H9 (cell line): ENCODE measurements around the gene E2F7. TPM values are rescaled to one million over a fixed set of nuclear protein-coding genes. Genes with fewer than 3 reads are reported as not detected.
"Not testable (repeated sequence)": the region's sequence is repeated elsewhere in the genome, so short reads cannot be mapped to it uniquely, and the experiment has no call there.

Experiments used
- DNase-seq: peaks from one replicate; pipeline ENCODE4 v3.0.0-alpha.2; 2017
- H2AFZ ChIP-seq: one replicate; pipeline ENCODE4 v1.6.1; 2013; ENCODE audit warnings: mild to moderate bottlenecking, low read length, control low read depth, moderate library complexity
- H2AK5ac ChIP-seq: 2 replicates; pipeline ENCODE4 v1.6.1; 2013; ENCODE audit warnings: low read length, control low read depth, mixed read lengths; ENCODE audit not compliant: insufficient read length
- H2BK120ac ChIP-seq: one replicate; pipeline ENCODE4 v1.6.1; 2013; ENCODE audit warnings: low read depth, mild to moderate bottlenecking, low read length, control low read depth, inconsistent platforms; ENCODE audit not compliant: poor library complexity, severe bottlenecking
- H2BK12ac ChIP-seq: 2 replicates; pipeline ENCODE4 v1.6.1; 2013; ENCODE audit warnings: low read length, control low read depth, mixed read lengths, low read depth; ENCODE audit not compliant: insufficient read length
- H2BK15ac ChIP-seq: 2 replicates; pipeline ENCODE4 v1.6.1; 2013; ENCODE audit warnings: low read depth, low read length, control low read depth
- H2BK20ac ChIP-seq: one replicate; pipeline ENCODE4 v1.6.1; 2013; ENCODE audit warnings: low read depth, mild to moderate bottlenecking, low read length, control low read depth, inconsistent platforms; ENCODE audit not compliant: poor library complexity, severe bottlenecking
- H2BK5ac ChIP-seq: 2 replicates; pipeline ENCODE4 v1.6.1; 2013; ENCODE audit warnings: low read length, control low read depth, mixed read lengths; ENCODE audit not compliant: insufficient read length
- H3K14ac ChIP-seq: 2 replicates; pipeline ENCODE4 v1.6.1; 2013; ENCODE audit warnings: low read length, control low read depth; ENCODE audit not compliant: insufficient read depth
- H3K18ac ChIP-seq: 2 replicates; pipeline ENCODE4 v1.6.1; 2013; ENCODE audit warnings: low read depth, mild to moderate bottlenecking, mixed read lengths, low read length, control low read depth; ENCODE audit not compliant: insufficient read length
- H3K23ac ChIP-seq: 2 replicates; pipeline ENCODE4 v1.6.1; 2013; ENCODE audit warnings: low read length, control low read depth, mixed read lengths, low read depth; ENCODE audit not compliant: insufficient read length
- H3K23me2 ChIP-seq: 2 replicates; pipeline ENCODE4 v1.6.1; 2013; ENCODE audit warnings: low read depth, mild to moderate bottlenecking, mixed read lengths, low read length, control low read depth; ENCODE audit not compliant: insufficient read length, poor library complexity, severe bottlenecking
- H3K27ac ChIP-seq: 2 replicates; pipeline ENCODE4 v1.5.1; 2013; ENCODE audit warnings: low read length, control low read depth, mixed read lengths, low read depth; ENCODE audit not compliant: insufficient read length
- H3K27me3 ChIP-seq: 2 replicates; pipeline ENCODE4 v1.6.1; 2013; ENCODE audit warnings: low read length, control low read depth, inconsistent platforms; ENCODE audit not compliant: insufficient read depth
- H3K4ac ChIP-seq: 2 replicates; pipeline ENCODE4 v1.6.1; 2013; ENCODE audit warnings: low read depth, mild to moderate bottlenecking, control low read depth, inconsistent platforms, low read length, moderate library complexity
- H3K4me1 ChIP-seq: 2 replicates; pipeline ENCODE4 v1.6.1; 2013; ENCODE audit warnings: low read length, control low read depth, inconsistent platforms; ENCODE audit not compliant: insufficient read depth
- H3K4me2 ChIP-seq: 2 replicates; pipeline ENCODE4 v1.6.1; 2013; ENCODE audit warnings: low read length, control low read depth, mixed read lengths; ENCODE audit not compliant: insufficient read length, insufficient read depth
- H3K56ac ChIP-seq: 2 replicates; pipeline ENCODE4 v1.6.1; 2013; ENCODE audit warnings: low read depth, mild to moderate bottlenecking, mixed read lengths, low read length, control low read depth; ENCODE audit not compliant: insufficient read length
- H3K79me1 ChIP-seq: 2 replicates; pipeline ENCODE4 v1.6.1; 2013; ENCODE audit warnings: low read depth, mild to moderate bottlenecking, moderate library complexity, low read length, control low read depth, inconsistent platforms; ENCODE audit not compliant: insufficient read depth, poor library complexity, severe bottlenecking
- H3K79me2 ChIP-seq: 2 replicates; pipeline ENCODE4 v1.6.1; 2013; ENCODE audit warnings: low read length, control low read depth, inconsistent platforms; ENCODE audit not compliant: insufficient read depth
- H3K9ac ChIP-seq: 2 replicates; pipeline ENCODE4 v1.6.1; 2013; ENCODE audit warnings: low read length, control low read depth, mixed read lengths; ENCODE audit not compliant: insufficient read length; ENCODE audit errors: extremely low read depth
- H3K9me3 ChIP-seq: one replicate; pipeline ENCODE4 v1.6.1; 2013; ENCODE audit warnings: low read depth, low read length, inconsistent platforms; ENCODE audit not compliant: control insufficient read depth
- H3T11ph ChIP-seq: one replicate; pipeline ENCODE4 v1.6.1; 2013; ENCODE audit warnings: mild to moderate bottlenecking, low read length, control low read depth, inconsistent platforms
- H4K20me1 ChIP-seq: one replicate; pipeline ENCODE4 v1.6.1; 2013; ENCODE audit not compliant: control insufficient read depth, insufficient read length, insufficient read depth
- H4K5ac ChIP-seq: 2 replicates; pipeline ENCODE4 v1.6.1; 2013; ENCODE audit warnings: low read depth, mild to moderate bottlenecking, mixed read lengths, low read length, control low read depth; ENCODE audit not compliant: insufficient read length
- H4K8ac ChIP-seq: replicated peaks from 2 replicates; pipeline ENCODE4 v1.6.1; 2013; ENCODE audit warnings: low read length, control low read depth, mixed read lengths, low read depth; ENCODE audit not compliant: insufficient read length
- H4K91ac ChIP-seq: 2 replicates; pipeline ENCODE4 v1.6.1; 2013; ENCODE audit warnings: low read depth, mild to moderate bottlenecking, moderate library complexity, mixed read lengths, low read length, control low read depth; ENCODE audit not compliant: insufficient read length
- H3K27ac Mint-ChIP-seq, 3 experiments: 2 replicates in 2 of 3; 3 replicates in 1 of 3; pipeline ENCODE4 v1.8.0; 2020 to 2021; ENCODE audit warnings: mixed read lengths in 3 of 3, mild to moderate bottlenecking in 1 of 3, moderate library complexity in 1 of 3
- H3K27me3 Mint-ChIP-seq: 2 replicates; pipeline ENCODE4 v1.8.0; 2021; ENCODE audit warnings: low read depth, mild to moderate bottlenecking, moderate library complexity, mixed read lengths
- H3K36me3 Mint-ChIP-seq, 3 experiments: 2 replicates in 2 of 3; 3 replicates in 1 of 3; pipeline ENCODE4 v1.8.0; 2020 to 2021; ENCODE audit warnings: low read depth in 3 of 3, mixed read lengths in 3 of 3; ENCODE audit not compliant: insufficient read depth in 1 of 3
- H3K4me1 Mint-ChIP-seq, 2 experiments: 2 replicates each; pipeline ENCODE4 v1.8.0; 2020; ENCODE audit warnings: mixed read lengths in 2 of 2
- H3K4me3 Mint-ChIP-seq, 2 experiments: 2 replicates in 1 of 2; 3 replicates in 1 of 2; pipeline ENCODE4 v1.8.0; 2020 to 2021; ENCODE audit warnings: mild to moderate bottlenecking in 2 of 2, mixed read lengths in 2 of 2, moderate library complexity in 1 of 2
- H3K9me3 Mint-ChIP-seq, 2 experiments: 2 replicates in 1 of 2; 3 replicates in 1 of 2; pipeline ENCODE4 v1.8.0; 2020; ENCODE audit warnings: mild to moderate bottlenecking in 2 of 2, mixed read lengths in 2 of 2, moderate library complexity in 1 of 2
- CTCF ChIP-seq: fragments of 200-600 bp; sonication (generic); conservative IDR thresholded peaks from 3 replicates; pipeline ENCODE4 v1.8.0; 2021; ENCODE audit warnings: antibody characterized with exemption, mild to moderate bottlenecking
- WGBS: extraction: QIAGEN DNeasy Blood & Tissue Kit; methylation state at CpG from one replicate; pipeline ENCODE4 v1.1.7; 2013; ENCODE audit warnings: missing lambda C conversion rate, low lambda C conversion rate, mixed read lengths; ENCODE audit not compliant: insufficient read length; ENCODE audit errors: extremely low coverage; 5-methylcytosine and 5-hydroxymethylcytosine counted together
- total RNA-seq: library from RNA; stranded (reverse); gene quantifications from 2 replicates; pipeline ENCODE4 v1.2.1, GENCODE V29; 2021

The E2F7 gene
- total RNA-seq, 1 experiment from 2014 or later: 24.5 TPM

- Mint-ChIP-seq H3K36me3 (peaks cover 0 to 2% (median 0%) of the 10 kb centered on the region in 3 experiments; a peak in 4 of 7 replicates), H3K27me3 (no peaks in the 10 kb centered on the region), H3K9me3 (peaks cover 2 to 3% of the 10 kb centered on the region in 2 experiments; a peak in 2 of 5 replicates), H3K4me1 (no peaks in the 10 kb centered on the region), H3K27ac (no peak overlapping the region), H3K4me3 (no peak overlapping the region)
- no peaks in the 10 kb centered on the region for H3K9me3 ChIP-seq
- no peak overlapping the region for H2BK5ac ChIP-seq
- TF ChIP-seq CTCF: no peak
- DNase-seq: no peak
- H3K79me2 ChIP-seq: no peaks in the 10 kb centered on the region
- no peaks in the 10 kb centered on the region for H3K79me1 ChIP-seq
- H2BK15ac ChIP-seq: no peak overlapping the region
- no peak overlapping the region for H3K27ac ChIP-seq
- no peaks in the 10 kb centered on the region for H3K23me2 ChIP-seq
- H3K23ac ChIP-seq: no peak overlapping the region
- H2AK5ac ChIP-seq: no peak overlapping the region
- no peak overlapping the region for H3K4ac ChIP-seq
- H4K8ac ChIP-seq: no peak overlapping the region
- no peak overlapping the region for H3K18ac ChIP-seq
- H3K4me1 ChIP-seq: no peaks in the 10 kb centered on the region
- no peak overlapping the region for H4K5ac ChIP-seq
- H3K56ac ChIP-seq: no peak overlapping the region
- no peak overlapping the region for H3T11ph ChIP-seq
- no peak overlapping the region for H3K9ac ChIP-seq
- no peak overlapping the region for H3K4me2 ChIP-seq
- no peak overlapping the region for H3K14ac ChIP-seq
- H2BK120ac ChIP-seq: no peak overlapping the region
- no peaks in the 10 kb centered on the region for H4K20me1 ChIP-seq
- H4K91ac ChIP-seq: no peak overlapping the region
- H2BK12ac ChIP-seq: no peak overlapping the region
- H2BK20ac ChIP-seq: no peak overlapping the region
- H2AFZ ChIP-seq: no peak overlapping the region
- no CpG with 5 or more reads among the region's 3 CpGs for WGBS
- H3K27me3 ChIP-seq: no peaks in the 10 kb centered on the region
These were observed 32.5 kb upstream of the E2F7 start for GRCh38 chr12:77097846-77098245.

GRCh38 chr12:77092227-77092626 is 26.9 kb upstream of the E2F7 start:
- not testable (repeated sequence) for H3K27ac ChIP-seq, H3K4me1 Mint-ChIP-seq, H3K4me1 ChIP-seq, H2BK5ac ChIP-seq, H4K8ac ChIP-seq, H3K27ac Mint-ChIP-seq, H3K4me2 ChIP-seq, H3K23me2 ChIP-seq, H2BK12ac ChIP-seq, H2BK20ac ChIP-seq, H3K79me1 ChIP-seq, H3K23ac ChIP-seq, H3K14ac ChIP-seq, H3K4ac ChIP-seq, H2AFZ ChIP-seq, H3K9ac ChIP-seq, H3K9me3 Mint-ChIP-seq, H3T11ph ChIP-seq, H3K27me3 Mint-ChIP-seq, H2BK15ac ChIP-seq, H4K5ac ChIP-seq, H2AK5ac ChIP-seq, H3K56ac ChIP-seq, H2BK120ac ChIP-seq, H3K9me3 ChIP-seq, H4K20me1 ChIP-seq, DNase-seq, H3K79me2 ChIP-seq, H3K4me3 Mint-ChIP-seq, H3K36me3 Mint-ChIP-seq, H3K27me3 ChIP-seq, H3K18ac ChIP-seq, H4K91ac ChIP-seq
- no CpG with 5 or more reads among the region's 3 CpGs for WGBS
